Measurements from ENCODE around the gene RSBN1L. TPM values are rescaled to one million over a fixed set of nuclear protein-coding genes. Genes with fewer than 3 reads are reported as not detected.

RSBN1L gene
- total RNA-seq, 1 experiment from 2014 or later, result 15.5 TPM

DNA sequence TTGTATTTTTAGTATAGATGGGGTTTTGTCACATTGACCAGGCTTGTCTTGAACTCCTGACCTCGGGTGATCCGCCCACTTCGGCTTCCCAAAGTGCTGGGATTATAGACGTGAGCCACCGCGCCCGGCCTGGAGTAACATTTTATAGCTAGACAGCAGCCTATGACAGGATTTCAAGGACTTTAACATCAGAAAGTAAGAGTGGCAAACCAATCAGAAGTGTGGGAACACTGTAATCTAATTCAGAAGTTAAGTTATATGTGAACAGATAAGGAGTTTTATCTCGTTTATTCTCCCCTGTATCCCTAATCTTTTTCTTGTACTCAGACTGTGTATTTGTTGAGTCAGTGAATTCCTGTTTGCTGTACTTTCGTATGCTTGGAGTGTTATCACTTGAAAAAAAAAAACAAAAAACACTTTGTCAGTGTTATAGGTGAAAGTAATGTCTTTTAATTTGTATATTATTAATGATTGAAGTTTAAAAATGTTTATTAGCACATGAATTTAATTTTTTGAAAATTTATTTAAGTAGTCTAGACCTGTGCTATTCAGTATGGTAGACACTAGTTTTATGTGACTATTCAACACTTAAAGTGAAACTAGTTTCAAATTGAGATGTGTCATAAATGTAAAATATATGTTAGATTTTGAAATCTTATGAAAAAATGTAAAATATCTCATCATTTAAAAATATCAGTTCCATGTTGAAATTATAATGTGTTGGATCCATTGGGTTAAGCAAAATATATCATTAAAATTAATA lies 38.6 kb downstream of the RSBN1L start:
- DNase-seq (ENCODE audit: low read depth, low spot score) (no peak), ATAC-seq (no peak)
- Histone ChIP-seq H3K4me3 (replicated peaks in 1 of 2; ENCODE audit: low read depth in 1 of 2, low read length in 2 of 2) (no peak overlapping the region), H3K79me2 (ENCODE audit: insufficient read depth, low read length) (peaks cover 58% of the 10 kb centered on the region), H3K36me3 (ENCODE audit: control insufficient read depth in 1 of 2, insufficient read depth in 2 of 2, low read length in 2 of 2) (0 out of 4 replicates have a peak, but pooled peaks cover 0 to 2% of the 10 kb centered on the region in 2 experiments), H4K20me1 (ENCODE audit: insufficient read depth) (no peaks in the 10 kb centered on the region), H3K9me3 (ENCODE audit: control insufficient read depth in 1 of 2, insufficient read depth in 1 of 2, low read depth in 1 of 2, low read length in 2 of 2) (no peaks in the 10 kb centered on the region), H3K4me1 (ENCODE audit: control insufficient read depth in 1 of 2, insufficient read depth in 2 of 2, low read length in 2 of 2) (no peaks in the 10 kb centered on the region), H3K27me3 (ENCODE audit: insufficient read depth, low read length) (no peaks in the 10 kb centered on the region), H3K9ac (ENCODE audit: low read length) (no peak overlapping the region), H2AFZ (ENCODE audit: low read depth, low read length, poor library complexity, severe bottlenecking) (no peak overlapping the region), H3K4me2 (ENCODE audit: low read length) (no peak overlapping the region), H3K9me2 (ENCODE audit: insufficient read depth) (no peaks in the 10 kb centered on the region), H3K27ac (ENCODE audit: low read depth, low read length) (no peak overlapping the region)
- ChIA-PET CTCF (interaction anchor here (0.7 kb wide), 1 partner anchor 83 kb away, joined by 3 read pairs; no protein-coding TSS in a partner anchor), POLR2A (no interaction called here), RAD21 (ENCODE audit: low non-redundant PET in 1 of 2, low total read pairs in 2 of 2, uncharacterized antibody in 2 of 2, unreplicated experiment in 2 of 2) (interaction anchor here in 1 of 2 experiments (0.7 kb wide), 1 partner anchor 68 kb away, joined by 4 read pairs; no protein-coding TSS in a partner anchor)
- TF ChIP-seq SRF (IDR thresholded peaks at IDR 0.05; ENCODE audit: low read depth) (no peak), SP1 (IDR thresholded peaks at IDR 0.05; ENCODE audit: low read depth) (no peak), POLR2A (IDR thresholded peaks at IDR 0.05; ENCODE audit: borderline replicate concordance, extremely low read depth, insufficient read depth, insufficient read length) (no peak), ZNF274 (IDR thresholded peaks at IDR 0.05; ENCODE audit: low read depth, low read length) (no peak), EZH2 (IDR thresholded peaks at IDR 0.05) (no peak), CBX3 (IDR thresholded peaks at IDR 0.05; ENCODE audit: low read depth) (no peak), YY1 (IDR thresholded peaks at IDR 0.05; ENCODE audit: extremely low read depth, insufficient replicate concordance, low read depth, low read length) (no peak), POLR2AphosphoS5 (IDR thresholded peaks at IDR 0.05; ENCODE audit: low read depth, low read length) (no peak), JUND (IDR thresholded peaks at IDR 0.05) (no peak), EZH2phosphoT487 (IDR thresholded peaks at IDR 0.05; ENCODE audit: borderline replicate concordance) (no peak)
- TF ChIP-seq, protein P1, sequence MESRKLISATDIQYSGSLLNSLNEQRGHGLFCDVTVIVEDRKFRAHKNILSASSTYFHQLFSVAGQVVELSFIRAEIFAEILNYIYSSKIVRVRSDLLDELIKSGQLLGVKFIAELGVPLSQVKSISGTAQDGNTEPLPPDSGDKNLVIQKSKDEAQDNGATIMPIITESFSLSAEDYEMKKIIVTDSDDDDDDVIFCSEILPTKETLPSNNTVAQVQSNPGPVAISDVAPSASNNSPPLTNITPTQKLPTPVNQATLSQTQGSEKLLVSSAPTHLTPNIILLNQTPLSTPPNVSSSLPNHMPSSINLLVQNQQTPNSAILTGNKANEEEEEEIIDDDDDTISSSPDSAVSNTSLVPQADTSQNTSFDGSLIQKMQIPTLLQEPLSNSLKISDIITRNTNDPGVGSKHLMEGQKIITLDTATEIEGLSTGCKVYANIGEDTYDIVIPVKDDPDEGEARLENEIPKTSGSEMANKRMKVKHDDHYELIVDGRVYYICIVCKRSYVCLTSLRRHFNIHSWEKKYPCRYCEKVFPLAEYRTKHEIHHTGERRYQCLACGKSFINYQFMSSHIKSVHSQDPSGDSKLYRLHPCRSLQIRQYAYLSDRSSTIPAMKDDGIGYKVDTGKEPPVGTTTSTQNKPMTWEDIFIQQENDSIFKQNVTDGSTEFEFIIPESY (IDR thresholded peaks at IDR 0.05; ENCODE audit: extremely low read depth, insufficient replicate concordance, low read length), result no peak
- no TSS peak for BruUV-seq (replicated peaks)
- intact Hi-C loops (cut with micrococcal nuclease), result no loop called here

All from HCT116 (cell line).